Measurements from ENCODE around the gene CBFA2T2. TPM values are rescaled to one million over a fixed set of nuclear protein-coding genes. Genes with fewer than 3 reads are reported as not detected.

CBFA2T2 gene
- total and polyA plus RNA-seq, 10 of the 15 experiments (the other 5 are each of a cell fraction or from before 2014, with no cell fraction given), result 0.61 to 8.6 (median 5.5) TPM

GRCh38 chr20:33658929-33659328 is 169.0 kb downstream of the CBFA2T2 start:
- WGBS (ENCODE audit: insufficient coverage, insufficient replicate concordance, low lambda C conversion rate, missing lambda C conversion rate), result 93% methylated on average over 4 of the region's 4 CpGs
- FAIRE-seq, result no peak
- no peak for DNase-seq (ENCODE audit: low read depth, low spot score)
- H3K4me2 ChIP-seq (ENCODE audit: control insufficient read depth, insufficient read depth), result no peak overlapping the region
- BruUV-seq (replicated peaks), result no TSS peak
- H3K4me3 ChIP-seq, result no peak overlapping the region
- H3K36me3 ChIP-seq (ENCODE audit: control insufficient read depth in 2 of 2, insufficient read depth in 2 of 2, low read length in 1 of 2), result no peaks in the 10 kb centered on the region
- peaks cover 8% of the 10 kb centered on the region for H3K4me1 ChIP-seq (ENCODE audit: control insufficient read depth, insufficient read depth, low read length)
- TF ChIP-seq ZNF622 (IDR thresholded peaks at IDR 0.05) (no peak), SRF (IDR thresholded peaks at IDR 0.05; ENCODE audit: low read depth in 2 of 2, low read length in 2 of 2) (no peak), BRCA1 (IDR thresholded peaks at IDR 0.05; ENCODE audit: low read depth, low read length) (no peak), ZNF24 (IDR thresholded peaks at IDR 0.05) (no peak), TBL1XR1 (IDR thresholded peaks at IDR 0.05; ENCODE audit: low read depth, low read length) (no peak)
- SMC1A ChIA-PET (ENCODE audit: uncharacterized antibody, unreplicated experiment), result no interaction called here
- no peak overlapping the region for H3K27ac ChIP-seq (ENCODE audit: control insufficient read depth, insufficient read depth)
- intact Hi-C loops (cut with micrococcal nuclease; ENCODE audit: unreplicated experiment), result no loop called here
- H3K79me2 ChIP-seq (ENCODE audit: control insufficient read depth, insufficient read depth, low read length), result no peaks in the 10 kb centered on the region
- peaks cover 0 to 2% of the 10 kb centered on the region in 2 experiments; a peak in 1 of 4 replicates for H3K27me3 ChIP-seq (replicated peaks in 1 of 2; ENCODE audit: control insufficient read depth in 2 of 2, insufficient read depth in 2 of 2, low read length in 1 of 2)
- H4K20me1 ChIP-seq (ENCODE audit: control insufficient read depth, insufficient read depth), result no peaks in the 10 kb centered on the region
- CTCF ChIA-PET, result interaction anchor here (0.9 kb wide), 1 partner anchor 8 kb away, joined by 3 read pairs; no protein-coding TSS in a partner anchor
- RAD21 ChIA-PET (ENCODE audit: unreplicated experiment), result no interaction called here
- in situ Hi-C loops (cut with MboI), result no loop called here
- POLR2A ChIA-PET, result no interaction called here
- ATAC-seq, result no peak
- no peaks in the 10 kb centered on the region for H3K9me3 ChIP-seq (replicated peaks; ENCODE audit: control insufficient read depth, insufficient read depth, low read length)
- H2AFZ ChIP-seq (ENCODE audit: control insufficient read depth, low read depth, low read length), result no peak overlapping the region
- no peak overlapping the region for H3K9ac ChIP-seq (ENCODE audit: control insufficient read depth, insufficient read depth, low read length)

- POLR2A ChIA-PET, result no interaction called here
- in situ Hi-C loops (cut with MboI), result no loop called here
- no peak for TF ChIP-seq BMI1 (IDR thresholded peaks at IDR 0.05; ENCODE audit: borderline replicate concordance)
- TF ChIP-seq ZNF384 (IDR thresholded peaks at IDR 0.05; ENCODE audit: borderline replicate concordance, low read depth, low read length), result no peak
- no peak for TF ChIP-seq CEBPZ (IDR thresholded peaks at IDR 0.05; ENCODE audit: low read depth, low read length)
- TF ChIP-seq ZNF687 (IDR thresholded peaks at IDR 0.05), result no peak
- no peak for TF ChIP-seq SUZ12 (IDR thresholded peaks at IDR 0.05; ENCODE audit: unreplicated experiment)
These were observed 169.6 kb downstream of the CBFA2T2 start for GRCh38 chr20:33659341-33660034.

More at GRCh38 chr20:33659341-33660034, 169.6 kb downstream of the CBFA2T2 start:
- no peaks in the 10 kb centered on the region for H3K9me3 ChIP-seq (replicated peaks; ENCODE audit: control insufficient read depth, insufficient read depth, low read length)
- no peak overlapping the region for H3K4me3 ChIP-seq
- WGBS (ENCODE audit: insufficient coverage, insufficient replicate concordance, low lambda C conversion rate, missing lambda C conversion rate), result 91% methylated on average over 26 of the region's 32 CpGs
- ChIA-PET RAD21 (ENCODE audit: unreplicated experiment) (no interaction called here), SMC1A (ENCODE audit: uncharacterized antibody, unreplicated experiment) (no interaction called here), CTCF (interaction anchor here (0.9 kb wide), 1 partner anchor 8 kb away, joined by 3 read pairs; no protein-coding TSS in a partner anchor)
- DNase-seq (ENCODE audit: low read depth, low spot score) (no peak), FAIRE-seq (no peak), ATAC-seq (no peak)
- no peak overlapping the region for H3K4me2 ChIP-seq (ENCODE audit: control insufficient read depth, insufficient read depth)
- H3K9ac ChIP-seq (ENCODE audit: control insufficient read depth, insufficient read depth, low read length), result no peak overlapping the region
- no peaks in the 10 kb centered on the region for H3K27me3 ChIP-seq (replicated peaks in 1 of 2; ENCODE audit: control insufficient read depth in 2 of 2, insufficient read depth in 2 of 2, low read length in 1 of 2)
- no peak overlapping the region for H3K27ac ChIP-seq (ENCODE audit: control insufficient read depth, insufficient read depth)
- H2AFZ ChIP-seq (ENCODE audit: control insufficient read depth, low read depth, low read length), result no peak overlapping the region
- intact Hi-C loops (cut with micrococcal nuclease; ENCODE audit: unreplicated experiment), result loop anchor here (10.0 kb wide), 1 partner anchor 465 kb away; no protein-coding TSS in a partner anchor
- H3K4me1 ChIP-seq (ENCODE audit: control insufficient read depth, insufficient read depth, low read length), result peaks cover 13% of the 10 kb centered on the region
- H4K20me1 ChIP-seq (ENCODE audit: control insufficient read depth, insufficient read depth), result no peaks in the 10 kb centered on the region
- H3K79me2 ChIP-seq (ENCODE audit: control insufficient read depth, insufficient read depth, low read length), result no peaks in the 10 kb centered on the region
- no TSS peak for BruUV-seq (replicated peaks)
- H3K36me3 ChIP-seq (ENCODE audit: control insufficient read depth in 2 of 2, insufficient read depth in 2 of 2, low read length in 1 of 2), result no peaks in the 10 kb centered on the region
